Gastrocnemius medialis (tissue), 4 donors: Measurements from ENCODE around the gene RGS14. TPM values are rescaled to one million over a fixed set of nuclear protein-coding genes. Genes with fewer than 3 reads are reported as not detected.

ENCODE experiments used
- ATAC-seq, 2 donors: fragments of 150-250 bp; one replicate each; pipeline ENCODE4 v1.9.1; 2016
- DNase-seq, 2 donors: peaks; one replicate each; pipeline ENCODE4 v3.0.0-alpha.2; 2019
- H3K27ac ChIP-seq, 4 donors: fragments of 200-600 bp; sonication (generic); 1 replicate in 1 of 4; 2 replicates in 3 of 4; pipeline ENCODE4 v1.5.1; 2016 to 2018; ENCODE audit warnings: mild to moderate bottlenecking in 2 of 4, moderate library complexity in 1 of 4
- H3K27me3 ChIP-seq, 3 donors: fragments of 200-600 bp; sonication (generic) in 2 of 3; 1 replicate in 1 of 3; 2 replicates in 2 of 3; pipeline versions ENCODE4 v1.5.1 to v1.6.0; 2016 to 2019; ENCODE audit warnings: mild to moderate bottlenecking in 1 of 3, moderate library complexity in 1 of 3
- H3K36me3 ChIP-seq, 2 donors: fragments of 200-600 bp; sonication (generic) in 1 of 2; one replicate each; pipeline ENCODE4 v1.5.1; 2017 to 2018
- H3K4me1 ChIP-seq, 2 donors: fragments of 200-600 bp; sonication (generic) in 1 of 2; one replicate each; pipeline ENCODE4 v1.5.1; 2016 to 2017; ENCODE audit warnings: mild to moderate bottlenecking in 2 of 2
- H3K4me3 ChIP-seq, 4 donors: fragments of 200-600 bp; sonication (generic) in 3 of 4; 1 replicate in 1 of 4; 2 replicates in 3 of 4; pipeline ENCODE4 v1.5.1; 2016 to 2019; ENCODE audit warnings: mild to moderate bottlenecking in 2 of 4
- H3K9me3 ChIP-seq, 3 donors: fragments of 200-600 bp; sonication (generic) in 2 of 3; 1 replicate in 1 of 3; 2 replicates in 2 of 3; pipeline ENCODE4 v1.5.1; 2016 to 2019
- CTCF ChIP-seq, 5 experiments: fragments of 450-650 bp in 3 of 5; fragments of 200-600 bp in 2 of 5; sonication (generic) in 2 of 5; IDR thresholded peaks in 4 of 5; conservative IDR thresholded peaks in 1 of 5; 1 replicate in 4 of 5; 2 replicates in 1 of 5; pipeline ENCODE4 v1.5.1; 2016 to 2019; ENCODE audit warnings: antibody characterized with exemption in 5 of 5, mild to moderate bottlenecking in 3 of 5, moderate library complexity in 3 of 5
- POLR2A ChIP-seq, 2 donors: fragments of 450-650 bp; IDR thresholded peaks; one replicate each; pipeline ENCODE4 v1.6.1; 2017; ENCODE audit warnings: antibody characterized with exemption in 2 of 2, mild to moderate bottlenecking in 2 of 2, moderate library complexity in 2 of 2
- in situ Hi-C, 4 donors: fragments of 200-750 bp; cut with MboI; loops; one replicate each; pipeline versions ENCODE4 v1.15.0 to v1.8.0; 2017; ENCODE audit warnings: low sequenced_read_pairs in 4 of 4
- intact Hi-C: fragments of 100-400 bp; cut with DNase I; formaldehyde crosslinking; loops from one replicate; pipeline ENCODE4 v1.15.1; 2023; ENCODE audit warnings: low total_unique reads
- total RNA-seq, 4 donors: library from RNA; depleted of rRNA; stranded (reverse); fragments of >200 nt; gene quantifications; one replicate each; pipeline versions ENCODE4 v1.1.0 to v1.2.3, GENCODE V29; 2016

RGS14 gene
- total RNA-seq, 4 donors from 2014 or later: 1.6 to 25.9 (median 5.0) TPM

GRCh38 chr5:177344891-177345290, 12.8 kb upstream of the RGS14 start:
- no peak for TF ChIP-seq POLR2A (IDR thresholded peaks at IDR 0.05)
- no peak for TF ChIP-seq CTCF (IDR thresholded peaks at IDR 0.05 in 4 of 5, conservative IDR thresholded peaks at IDR 0.05 in 1 of 5)
- DNase-seq (no peak), ATAC-seq (no peak)
- in situ Hi-C loops: no loop called here
- H3K27me3 ChIP-seq: no peaks in the 10 kb centered on the region
- H3K27ac ChIP-seq: no peak overlapping the region
- H3K9me3 ChIP-seq: no peaks in the 10 kb centered on the region
- H3K4me3 ChIP-seq: no peak overlapping the region
- intact Hi-C loops: no loop called here
- peaks cover 12 to 20% of the 10 kb centered on the region in 2 donors for H3K4me1 ChIP-seq
- peaks cover 0 to 10% of the 10 kb centered on the region in 2 donors for H3K36me3 ChIP-seq

DNA sequence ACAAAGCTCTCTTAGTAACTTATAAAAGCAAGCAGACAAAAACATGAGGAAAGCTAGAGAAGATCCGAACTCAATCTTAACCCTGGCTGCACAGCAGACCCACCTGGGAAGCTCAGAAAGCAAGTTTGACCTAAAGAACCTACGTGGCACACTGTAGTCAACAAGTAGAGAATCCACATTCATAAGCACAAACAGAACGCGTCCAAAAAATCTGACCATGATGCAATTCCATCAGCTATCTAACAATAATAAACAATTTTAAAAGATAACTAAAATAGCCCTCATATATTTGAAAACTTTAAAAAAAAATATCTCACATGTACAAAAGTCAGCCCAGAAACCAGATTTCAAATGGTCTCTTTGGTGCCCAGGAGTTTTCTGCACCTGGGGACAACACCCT, 10.9 kb upstream of the RGS14 start:
- peaks cover 23 to 31% of the 10 kb centered on the region in 2 donors for H3K4me1 ChIP-seq
- no peak for DNase-seq
- intact Hi-C loops: no loop called here
- TF ChIP-seq POLR2A (IDR thresholded peaks at IDR 0.05) (no peak), CTCF (IDR thresholded peaks at IDR 0.05 in 4 of 5, conservative IDR thresholded peaks at IDR 0.05 in 1 of 5) (no peak)
- no peak overlapping the region for H3K4me3 ChIP-seq
- no peak for ATAC-seq
- no peaks in the 10 kb centered on the region for H3K9me3 ChIP-seq
- no peaks in the 10 kb centered on the region for H3K27me3 ChIP-seq
- H3K27ac ChIP-seq: no peak overlapping the region
- in situ Hi-C loops: no loop called here
- H3K36me3 ChIP-seq: peaks cover 0 to 9% of the 10 kb centered on the region in 2 donors

GRCh38 chr5:177347699-177348098, 10.0 kb upstream of the RGS14 start:
- in situ Hi-C loops (no loop called here), intact Hi-C loops (no loop called here)
- no peak for TF ChIP-seq CTCF (IDR thresholded peaks at IDR 0.05 in 4 of 5, conservative IDR thresholded peaks at IDR 0.05 in 1 of 5)
- no peak for TF ChIP-seq POLR2A (IDR thresholded peaks at IDR 0.05)
- Histone ChIP-seq H3K27me3 (no peaks in the 10 kb centered on the region), H3K36me3 (peaks cover 0 to 8% of the 10 kb centered on the region in 2 donors), H3K9me3 (no peaks in the 10 kb centered on the region), H3K4me1 (peaks cover 27 to 34% of the 10 kb centered on the region in 2 donors), H3K27ac (no peak overlapping the region), H3K4me3 (no peak overlapping the region)
- ATAC-seq (no peak), DNase-seq (no peak)

DNA sequence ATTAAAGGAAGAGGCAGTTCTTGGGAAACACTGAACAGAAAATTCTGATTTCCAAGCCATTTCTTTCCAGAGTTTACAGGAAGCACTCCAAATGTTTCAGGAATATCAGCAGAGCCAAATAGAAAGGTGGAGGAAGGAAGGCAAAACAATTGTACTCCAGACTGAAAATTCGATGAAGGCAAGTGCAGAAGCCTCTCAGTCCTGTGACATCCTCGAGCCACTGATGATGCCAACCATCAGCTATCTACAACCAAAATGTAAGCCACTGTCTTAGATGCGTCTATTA, 8.4 kb upstream of the RGS14 start:
- H3K27ac ChIP-seq: no peak overlapping the region
- DNase-seq: no peak
- peaks cover 0 to 8% of the 10 kb centered on the region in 2 donors for H3K36me3 ChIP-seq
- no peaks in the 10 kb centered on the region for H3K27me3 ChIP-seq
- ATAC-seq: no peak
- no peak overlapping the region for H3K4me3 ChIP-seq
- in situ Hi-C loops: no loop called here
- TF ChIP-seq CTCF (IDR thresholded peaks at IDR 0.05 in 4 of 5, conservative IDR thresholded peaks at IDR 0.05 in 1 of 5) (no peak), POLR2A (IDR thresholded peaks at IDR 0.05) (no peak)
- no peaks in the 10 kb centered on the region for H3K9me3 ChIP-seq
- intact Hi-C loops: no loop called here
- H3K4me1 ChIP-seq: peaks cover 27 to 34% of the 10 kb centered on the region in 2 donors

GRCh38 chr5:177349762-177350161, 8.0 kb upstream of the RGS14 start:
- peaks cover 27 to 34% of the 10 kb centered on the region in 2 donors for H3K4me1 ChIP-seq

More at GRCh38 chr5:177349762-177350161, 8.0 kb upstream of the RGS14 start:
- Histone ChIP-seq H3K9me3 (no peaks in the 10 kb centered on the region), H3K27ac (no peak overlapping the region), H3K4me3 (peak overlapping the region in 1 of 4 donors; percentile 90), H3K27me3 (no peaks in the 10 kb centered on the region), H3K36me3 (peaks cover 0 to 8% of the 10 kb centered on the region in 2 donors)
- intact Hi-C loops (loop anchor here (2.0 kb wide), 1 partner anchor 47 kb away; the partner anchor contains the start of genes PRELID1 and RAB24), in situ Hi-C loops (no loop called here)
- no peak for TF ChIP-seq CTCF (IDR thresholded peaks at IDR 0.05 in 4 of 5, conservative IDR thresholded peaks at IDR 0.05 in 1 of 5)
- TF ChIP-seq POLR2A (IDR thresholded peaks at IDR 0.05): no peak
- ATAC-seq (no peak), DNase-seq (no peak)
